Ishikawa (cell line): ENCODE results near the gene MAP1LC3B2.

Experiments
- CEBPB ChIP-seq: IDR thresholded peaks from 2 replicates; pipeline ENCODE4 v1.6.1; 2012
- CREB1 ChIP-seq: IDR thresholded peaks from 2 replicates; pipeline ENCODE4 v1.6.1; 2012; ENCODE audit warnings: low read depth
- TAF1 ChIP-seq: IDR thresholded peaks from 2 replicates; pipeline ENCODE4 v1.6.1; 2012; ENCODE audit warnings: low read depth, mild to moderate bottlenecking
- TCF12 ChIP-seq: IDR thresholded peaks from 2 replicates; pipeline ENCODE4 v1.6.1; 2012; ENCODE audit warnings: low read depth
- TEAD4 ChIP-seq: IDR thresholded peaks from 2 replicates; pipeline ENCODE4 v1.6.1; 2012
- TF ChIP-seq, protein P1 (sequence below): IDR thresholded peaks from 2 replicates; pipeline ENCODE4 v1.6.1; 2012; ENCODE audit warnings: low read depth, mild to moderate bottlenecking

DNA sequence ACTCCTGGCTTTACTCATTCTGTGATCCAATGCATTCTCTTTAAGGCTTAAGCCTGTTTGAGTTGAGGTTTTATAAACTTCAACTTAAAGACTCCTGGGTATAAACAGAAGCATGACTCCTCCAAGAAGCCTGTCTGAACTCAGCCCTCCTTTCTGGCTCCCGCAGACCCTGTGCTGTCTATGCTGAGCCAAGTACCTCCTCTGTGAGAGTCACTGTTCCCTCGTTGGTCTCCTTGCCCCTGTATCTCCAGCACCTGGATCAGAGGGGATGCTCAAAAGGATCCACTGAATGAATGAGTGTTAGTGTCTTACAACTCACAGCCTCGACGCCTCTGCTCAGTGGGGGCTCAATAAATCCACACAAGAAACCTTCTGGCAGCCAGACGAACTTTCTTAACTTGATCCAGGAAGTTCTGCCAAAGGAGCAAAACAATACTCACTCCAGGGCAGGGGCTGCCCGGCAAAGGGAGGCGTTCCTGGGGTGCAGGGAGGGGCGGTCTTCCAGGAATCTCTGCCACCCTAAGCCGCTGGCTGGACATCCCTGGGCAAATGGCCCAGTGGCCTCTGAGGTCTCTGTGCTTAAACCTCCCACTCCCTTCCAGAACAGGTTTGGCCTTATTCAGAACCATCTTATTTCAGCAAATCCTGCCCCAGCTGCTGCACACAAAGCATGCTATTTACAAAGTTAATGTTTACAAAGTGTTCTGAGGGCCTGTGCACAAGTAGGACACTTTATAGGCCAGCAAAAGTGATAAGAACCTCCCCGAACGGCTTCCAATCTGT, 32.9 kb downstream of the MAP1LC3B2 start:
- TF ChIP-seq TAF1 (no peak), TCF12 (no peak), TEAD4 (peak; percentile 9; the same call in 1 of the 2 replicates), CEBPB (no peak), CREB1 (no peak)
- TF ChIP-seq, protein P1, sequence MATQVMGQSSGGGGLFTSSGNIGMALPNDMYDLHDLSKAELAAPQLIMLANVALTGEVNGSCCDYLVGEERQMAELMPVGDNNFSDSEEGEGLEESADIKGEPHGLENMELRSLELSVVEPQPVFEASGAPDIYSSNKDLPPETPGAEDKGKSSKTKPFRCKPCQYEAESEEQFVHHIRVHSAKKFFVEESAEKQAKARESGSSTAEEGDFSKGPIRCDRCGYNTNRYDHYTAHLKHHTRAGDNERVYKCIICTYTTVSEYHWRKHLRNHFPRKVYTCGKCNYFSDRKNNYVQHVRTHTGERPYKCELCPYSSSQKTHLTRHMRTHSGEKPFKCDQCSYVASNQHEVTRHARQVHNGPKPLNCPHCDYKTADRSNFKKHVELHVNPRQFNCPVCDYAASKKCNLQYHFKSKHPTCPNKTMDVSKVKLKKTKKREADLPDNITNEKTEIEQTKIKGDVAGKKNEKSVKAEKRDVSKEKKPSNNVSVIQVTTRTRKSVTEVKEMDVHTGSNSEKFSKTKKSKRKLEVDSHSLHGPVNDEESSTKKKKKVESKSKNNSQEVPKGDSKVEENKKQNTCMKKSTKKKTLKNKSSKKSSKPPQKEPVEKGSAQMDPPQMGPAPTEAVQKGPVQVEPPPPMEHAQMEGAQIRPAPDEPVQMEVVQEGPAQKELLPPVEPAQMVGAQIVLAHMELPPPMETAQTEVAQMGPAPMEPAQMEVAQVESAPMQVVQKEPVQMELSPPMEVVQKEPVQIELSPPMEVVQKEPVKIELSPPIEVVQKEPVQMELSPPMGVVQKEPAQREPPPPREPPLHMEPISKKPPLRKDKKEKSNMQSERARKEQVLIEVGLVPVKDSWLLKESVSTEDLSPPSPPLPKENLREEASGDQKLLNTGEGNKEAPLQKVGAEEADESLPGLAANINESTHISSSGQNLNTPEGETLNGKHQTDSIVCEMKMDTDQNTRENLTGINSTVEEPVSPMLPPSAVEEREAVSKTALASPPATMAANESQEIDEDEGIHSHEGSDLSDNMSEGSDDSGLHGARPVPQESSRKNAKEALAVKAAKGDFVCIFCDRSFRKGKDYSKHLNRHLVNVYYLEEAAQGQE = no peak
